GM19395 (cell line): ENCODE measurements around the gene USP49.

Experiments used
- ATAC-seq: cut with Tn5 transposase; IDR thresholded peaks from one replicate; pipeline ENCODE4 v1.9.1; 2021; ENCODE audit warnings: mild to moderate bottlenecking, moderate library complexity; ENCODE audit not compliant: unreplicated experiment

The USP49 gene

GRCh38 chr6:41878246-41878645, 16.9 kb downstream of the USP49 start:
- no peak for ATAC-seq

- no peak for ATAC-seq
Measured at GRCh38 chr6:41877051-41877680, 18.0 kb downstream of the USP49 start.

DNA sequence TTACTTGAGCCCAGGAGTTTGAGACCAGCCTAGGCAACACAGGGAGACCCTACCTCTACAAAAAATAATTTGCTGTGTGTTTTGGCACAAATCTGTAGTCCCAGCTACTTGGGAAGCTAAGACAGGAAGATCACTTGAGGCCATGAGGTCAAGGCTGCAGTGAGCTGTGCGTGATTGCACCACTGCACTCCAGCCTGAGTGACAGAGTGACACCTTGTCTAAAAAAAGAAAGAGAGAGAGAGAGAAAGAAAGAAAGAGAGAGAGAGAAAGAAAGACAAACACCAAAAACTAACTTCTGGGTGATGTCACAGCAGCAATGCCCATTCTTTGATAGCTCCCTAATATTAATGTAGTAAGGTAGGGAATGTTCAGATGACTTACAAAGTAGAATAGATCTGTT, 20.4 kb downstream of the USP49 start:
- no peak for ATAC-seq

- no peak for ATAC-seq
Measured at GRCh38 chr6:41872147-41872546, 23.0 kb downstream of the USP49 start.

DNA sequence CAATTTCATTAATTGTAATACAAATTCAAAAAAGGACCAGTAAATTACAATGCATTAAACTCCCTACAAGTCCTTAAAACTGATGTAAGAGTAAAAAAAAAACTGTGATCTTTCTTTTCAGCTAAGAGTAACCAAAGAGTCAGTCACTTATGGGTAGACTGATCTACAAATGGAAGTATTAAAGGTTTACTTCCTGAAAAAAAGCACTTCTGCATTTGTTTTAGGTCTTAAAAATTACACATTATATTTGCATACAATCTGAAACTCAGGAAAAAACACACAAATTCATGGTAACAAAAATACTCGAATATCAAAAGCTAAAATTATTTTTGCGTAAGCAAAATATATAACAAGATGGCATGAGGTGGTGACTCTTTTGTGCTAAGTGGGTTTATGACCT, 23.5 kb downstream of the USP49 start:
- no peak for ATAC-seq

- no peak for ATAC-seq
Measured at GRCh38 chr6:41859356-41859755, 35.8 kb downstream of the USP49 start.

DNA sequence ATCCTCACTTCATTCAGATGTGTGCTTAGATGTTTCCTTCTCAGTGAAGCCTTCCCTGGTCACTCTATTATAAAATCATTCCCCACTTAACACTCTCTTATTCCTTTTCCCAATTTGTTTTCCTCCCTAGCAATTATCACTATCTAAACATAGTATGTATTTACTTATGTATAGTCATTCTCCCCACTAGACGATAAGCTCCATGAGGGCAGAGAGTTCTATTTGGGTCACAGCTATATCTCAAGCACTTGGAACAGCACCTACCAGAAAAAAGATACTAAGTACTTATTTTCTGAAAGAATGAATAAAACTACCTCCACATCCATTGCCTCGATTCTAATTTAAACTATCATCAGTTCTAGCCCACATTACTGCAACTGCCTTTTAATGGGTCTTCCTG, 36.5 kb downstream of the USP49 start:
- no peak for ATAC-seq

- no peak for ATAC-seq
Measured at GRCh38 chr6:41850861-41851260, 44.3 kb downstream of the USP49 start.

GRCh38 chr6:41846666-41847237, 48.4 kb downstream of the USP49 start:
- no peak for ATAC-seq

- ATAC-seq: no peak
Measured at GRCh38 chr6:41843178-41843577, 52.0 kb downstream of the USP49 start.

GRCh38 chr6:41840326-41840725, 54.8 kb downstream of the USP49 start:
- ATAC-seq: no peak

GRCh38 chr6:41836660-41837052, 58.5 kb downstream of the USP49 start:
- no peak for ATAC-seq

DNA sequence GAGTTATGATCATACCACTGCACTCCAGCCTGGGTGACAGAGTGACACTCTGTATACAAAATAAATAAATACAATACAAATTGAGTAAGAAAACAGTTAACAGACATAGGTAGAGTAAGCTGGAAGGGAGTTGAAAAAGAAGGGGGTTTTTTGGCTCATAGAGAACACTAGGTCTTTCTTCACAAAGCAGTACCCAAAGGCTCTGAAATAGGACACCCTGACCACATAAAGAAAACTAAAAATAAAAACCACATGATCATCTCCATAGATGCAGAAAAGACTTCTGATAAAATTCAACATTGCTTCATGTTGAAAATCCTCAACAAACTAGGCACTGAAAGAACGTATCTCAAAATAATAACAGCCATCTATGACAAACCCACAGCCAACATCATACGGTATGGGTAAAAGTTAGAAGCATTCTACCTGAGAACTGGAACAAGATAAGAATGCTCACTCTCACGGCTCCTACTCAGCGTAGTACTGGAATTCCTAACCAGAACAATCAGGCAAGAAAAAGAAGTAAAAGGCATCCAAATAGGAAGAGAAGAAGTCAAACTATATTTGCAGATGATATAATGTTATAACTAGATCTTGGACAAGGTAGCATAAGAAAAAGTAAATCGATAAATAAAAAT, 59.0 kb downstream of the USP49 start:
- ATAC-seq: no peak

GRCh38 chr6:41832263-41832662, 62.9 kb downstream of the USP49 start:
- ATAC-seq: no peak

DNA sequence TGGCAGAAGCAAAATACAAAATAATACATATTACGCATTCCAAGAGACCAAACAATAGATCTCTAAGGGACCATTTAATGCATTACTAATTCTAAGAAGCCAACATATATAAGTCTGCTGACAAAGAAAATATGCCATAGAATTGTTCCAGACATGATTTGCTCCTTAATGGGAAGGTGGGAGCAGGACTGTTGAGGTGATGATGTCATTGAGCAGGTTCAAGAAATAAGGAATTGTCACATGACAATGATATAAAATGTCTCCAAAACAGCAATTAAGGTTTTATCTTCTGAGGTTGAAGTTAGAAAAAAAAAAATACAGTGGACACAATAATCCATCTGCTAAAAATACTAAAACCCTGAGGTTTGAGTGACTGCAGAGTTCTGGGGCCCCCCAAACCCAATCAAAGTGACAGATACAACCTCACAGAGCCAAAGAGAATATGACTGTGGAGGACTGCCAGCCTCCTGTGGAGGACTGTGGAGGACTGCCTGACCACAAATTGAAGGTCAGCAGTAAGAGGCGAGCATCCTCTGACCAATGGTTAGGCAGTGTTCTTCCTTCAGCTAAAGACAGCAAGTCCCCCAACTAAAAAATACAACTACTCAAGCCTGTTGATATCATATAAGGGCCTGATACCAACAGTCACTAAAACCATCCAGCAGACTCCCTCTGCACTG, 68.7 kb downstream of the USP49 start:
- ATAC-seq: no peak

DNA sequence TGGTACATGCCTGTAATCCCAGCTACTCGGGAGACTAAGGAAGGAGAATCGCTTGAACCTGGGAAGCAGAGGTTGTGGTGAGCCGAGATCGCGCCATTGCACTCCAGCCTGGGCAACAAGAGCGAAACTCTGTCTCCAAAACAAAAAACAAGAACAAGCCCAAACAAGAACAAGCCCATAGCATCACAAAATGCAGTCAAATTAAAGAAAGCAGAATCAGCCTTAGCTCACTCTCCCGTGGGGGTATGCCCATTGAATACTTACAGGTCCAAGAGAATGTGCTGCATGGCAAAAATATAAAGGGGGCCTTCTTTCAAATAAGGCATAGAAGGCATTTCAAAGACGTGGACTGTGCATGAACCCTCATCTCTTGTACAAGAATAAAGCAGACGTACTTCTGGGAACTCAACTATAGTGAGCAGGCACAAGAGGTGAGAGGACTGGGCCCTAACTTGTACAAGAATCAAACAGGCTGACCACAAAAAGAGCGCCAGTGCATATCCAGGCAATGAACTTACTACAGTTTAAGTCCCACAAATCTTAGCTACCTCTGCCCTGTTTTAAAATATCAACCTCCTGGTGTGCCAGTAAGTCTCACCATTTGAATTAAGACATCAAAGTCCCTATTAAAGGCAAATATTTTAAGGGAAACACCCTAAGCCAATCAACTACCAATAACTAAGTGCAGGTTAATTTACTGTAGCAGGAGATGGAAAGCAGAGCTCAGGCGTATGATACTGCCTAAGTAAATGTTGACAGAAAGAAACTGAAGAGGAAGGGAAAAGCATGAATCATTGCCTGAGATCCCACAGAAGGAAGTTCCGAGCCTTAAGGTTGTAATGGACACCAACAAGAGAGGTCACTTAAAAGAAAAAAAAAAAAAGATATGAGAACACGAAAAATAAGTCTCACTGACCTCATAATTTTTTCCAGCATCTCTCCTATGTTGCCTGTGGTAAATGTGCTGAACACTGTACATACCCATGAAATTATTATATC, 70.3 kb downstream of the USP49 start:
- no peak for ATAC-seq

DNA sequence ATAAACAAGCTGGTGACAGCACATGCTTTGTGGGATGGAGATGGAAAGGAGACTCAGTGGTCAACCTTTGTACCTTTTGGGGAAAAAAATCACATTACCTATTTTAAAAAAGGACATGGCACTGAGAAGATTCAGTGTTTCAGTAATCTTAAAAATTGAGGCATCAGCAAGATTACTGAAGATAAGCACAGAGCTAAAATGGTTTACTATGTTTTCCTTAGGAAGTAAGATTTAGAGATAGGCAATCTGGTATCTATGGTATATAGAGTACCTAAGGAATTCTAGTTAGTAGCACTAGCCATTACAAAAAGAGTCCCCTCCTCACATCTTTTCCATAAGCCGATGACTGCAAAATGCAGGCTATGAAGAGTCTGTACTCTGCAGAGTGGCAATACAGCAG, 72.0 kb downstream of the USP49 start:
- ATAC-seq: no peak

- ATAC-seq: no peak
Measured at GRCh38 chr6:41822021-41822420, 73.2 kb downstream of the USP49 start.

DNA sequence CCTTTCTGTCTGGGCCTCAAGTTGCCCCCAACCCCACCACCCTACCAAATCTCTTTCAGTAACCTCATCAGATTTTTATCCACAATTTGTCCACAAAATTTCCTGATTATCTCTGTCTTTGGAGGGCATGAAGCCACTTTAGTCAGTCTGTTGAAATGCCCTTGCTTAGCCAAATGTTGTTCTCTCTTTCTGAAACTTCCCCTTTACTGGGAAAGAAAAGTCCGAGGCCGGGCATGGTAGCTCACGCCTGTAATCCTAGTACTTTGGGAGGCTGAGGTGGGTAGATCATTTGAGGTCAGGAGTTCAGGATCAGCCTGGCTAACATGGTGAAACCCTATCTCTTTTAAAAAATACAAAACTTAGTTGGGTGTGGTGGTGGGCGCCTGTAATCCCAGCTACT, 73.9 kb downstream of the USP49 start:
- no peak for ATAC-seq

DNA sequence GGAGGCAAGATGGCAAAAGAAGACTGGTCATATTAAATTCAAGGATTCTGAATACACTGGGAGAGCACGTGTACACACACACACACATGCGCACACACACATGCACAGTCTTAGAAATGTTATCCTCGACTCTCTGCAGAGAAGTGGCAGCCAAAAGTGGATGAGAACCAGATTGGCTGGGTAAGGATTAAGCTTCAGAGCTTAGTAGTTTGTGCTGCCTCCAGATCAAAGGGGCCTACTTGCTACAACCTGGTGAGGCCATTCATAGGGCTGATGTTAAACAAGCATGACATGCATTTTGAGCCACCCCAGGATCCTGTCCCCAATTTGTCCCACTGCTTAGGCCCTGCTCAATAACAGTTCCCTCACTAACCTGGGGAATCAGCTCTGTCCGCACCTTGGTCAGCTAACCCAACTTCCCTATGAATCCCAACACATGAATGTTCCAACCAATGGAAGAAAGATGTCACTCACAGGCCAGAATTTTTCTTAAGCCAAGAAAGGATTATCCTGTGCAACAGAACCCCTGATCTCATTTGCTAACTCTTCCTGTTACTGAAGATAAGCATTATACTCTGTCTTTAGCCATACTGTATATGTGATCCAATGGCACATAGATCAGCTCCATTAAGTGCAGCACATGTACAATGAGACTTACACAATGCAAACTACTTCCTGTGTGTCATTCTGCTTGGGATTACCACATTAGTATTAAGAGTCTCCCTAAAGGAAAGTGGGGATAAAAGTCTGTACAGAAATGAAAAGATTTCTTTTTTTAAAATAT, 76.7 kb downstream of the USP49 start:
- ATAC-seq: no peak
